Esophagus squamous epithelium (tissue), 4 donors: Measurements from ENCODE around the gene MAPRE2.

Experiments used
- POLR2A ChIP-seq, 4 donors: fragments of 450-650 bp; IDR thresholded peaks; one replicate each; pipeline ENCODE4 v1.6.1; 2017; ENCODE audit warnings: antibody characterized with exemption in 4 of 4, mild to moderate bottlenecking in 4 of 4, moderate library complexity in 3 of 4
- TF ChIP-seq, protein P1 (sequence below), 6 experiments: fragments of 450-650 bp in 4 of 6; fragments of 200-600 bp in 2 of 6; sonication (generic) in 2 of 6; IDR thresholded peaks; one replicate each; pipeline ENCODE4 v1.5.1; 2016 to 2019; ENCODE audit warnings: antibody characterized with exemption in 6 of 6, mild to moderate bottlenecking in 4 of 6, moderate library complexity in 4 of 6

DNA sequence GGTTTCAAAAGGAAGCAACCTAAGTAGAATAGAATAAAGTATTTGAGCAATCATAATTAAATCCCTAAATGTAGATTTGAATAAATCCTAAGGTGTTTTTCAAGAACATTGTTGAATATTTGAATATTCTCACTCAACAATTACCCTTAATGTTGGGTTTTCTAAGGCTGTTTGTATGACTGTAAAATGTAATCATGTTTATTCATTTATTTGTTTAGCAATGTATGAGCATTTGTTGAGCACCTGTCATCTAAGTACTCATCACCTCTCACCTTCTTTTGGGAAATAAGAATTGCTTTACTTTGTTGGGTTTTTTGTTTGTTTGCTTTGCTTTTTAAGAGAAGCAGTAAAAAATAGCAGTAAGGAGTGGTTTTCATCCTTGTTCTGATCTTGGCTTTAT is 66.0 kb downstream of the MAPRE2 start:
- TF ChIP-seq, protein P1, sequence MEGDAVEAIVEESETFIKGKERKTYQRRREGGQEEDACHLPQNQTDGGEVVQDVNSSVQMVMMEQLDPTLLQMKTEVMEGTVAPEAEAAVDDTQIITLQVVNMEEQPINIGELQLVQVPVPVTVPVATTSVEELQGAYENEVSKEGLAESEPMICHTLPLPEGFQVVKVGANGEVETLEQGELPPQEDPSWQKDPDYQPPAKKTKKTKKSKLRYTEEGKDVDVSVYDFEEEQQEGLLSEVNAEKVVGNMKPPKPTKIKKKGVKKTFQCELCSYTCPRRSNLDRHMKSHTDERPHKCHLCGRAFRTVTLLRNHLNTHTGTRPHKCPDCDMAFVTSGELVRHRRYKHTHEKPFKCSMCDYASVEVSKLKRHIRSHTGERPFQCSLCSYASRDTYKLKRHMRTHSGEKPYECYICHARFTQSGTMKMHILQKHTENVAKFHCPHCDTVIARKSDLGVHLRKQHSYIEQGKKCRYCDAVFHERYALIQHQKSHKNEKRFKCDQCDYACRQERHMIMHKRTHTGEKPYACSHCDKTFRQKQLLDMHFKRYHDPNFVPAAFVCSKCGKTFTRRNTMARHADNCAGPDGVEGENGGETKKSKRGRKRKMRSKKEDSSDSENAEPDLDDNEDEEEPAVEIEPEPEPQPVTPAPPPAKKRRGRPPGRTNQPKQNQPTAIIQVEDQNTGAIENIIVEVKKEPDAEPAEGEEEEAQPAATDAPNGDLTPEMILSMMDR (IDR thresholded peaks at IDR 0.05) = no peak
- no peak for TF ChIP-seq POLR2A (IDR thresholded peaks at IDR 0.05)
